Fibroblast of lung (primary cell): Measurements from ENCODE around the gene TMEM178A. TPM values are rescaled to one million over a fixed set of nuclear protein-coding genes. Genes with fewer than 3 reads are reported as not detected.

Experiments
- DNase-seq, 2 donors: peaks; one replicate each; pipeline versions ENCODE4 v3.0.0 to v3.0.0-alpha.2; 2010; ENCODE audit warnings: low read depth in 2 of 2
- H2AFZ ChIP-seq: 2 replicates; pipeline ENCODE4 v1.5.1; 2012; ENCODE audit warnings: low read length, control low read depth, inconsistent platforms
- H3K27ac ChIP-seq: 2 replicates; pipeline ENCODE4 v1.5.1; 2011; ENCODE audit warnings: low read length, control low read depth; ENCODE audit not compliant: insufficient read depth
- H3K27me3 ChIP-seq: 2 replicates; pipeline ENCODE4 v1.5.1; 2011; ENCODE audit warnings: mild to moderate bottlenecking, low read length; ENCODE audit not compliant: control insufficient read depth, insufficient read depth
- H3K36me3 ChIP-seq: 2 replicates; pipeline ENCODE4 v1.5.1; 2011; ENCODE audit warnings: low read length; ENCODE audit not compliant: control insufficient read depth, insufficient read depth
- H3K4me1 ChIP-seq: 2 replicates; pipeline ENCODE4 v1.5.1; 2011; ENCODE audit warnings: low read length; ENCODE audit not compliant: control insufficient read depth, insufficient read depth; ENCODE audit errors: extremely low read depth
- H3K4me2 ChIP-seq: 2 replicates; pipeline ENCODE4 v1.5.1; 2011; ENCODE audit warnings: low read length, control low read depth; ENCODE audit not compliant: insufficient read depth; ENCODE audit errors: extremely low read depth
- H3K4me3 ChIP-seq, 4 experiments: fragments of 200-600 bp in 1 of 4; sonication (generic) in 1 of 4; replicated peaks in 1 of 4; 2 replicates each; pipeline ENCODE4 v1.5.1; 2011 to 2016; ENCODE audit warnings: low read length in 4 of 4, low read depth in 3 of 4, mild to moderate bottlenecking in 3 of 4, control low read depth in 2 of 4, inconsistent platforms in 1 of 4, mixed read lengths in 1 of 4; ENCODE audit not compliant: insufficient read depth in 1 of 4; ENCODE audit errors: control extremely low read depth in 1 of 4
- H3K79me2 ChIP-seq: 2 replicates; pipeline ENCODE4 v1.5.1; 2012; ENCODE audit warnings: mild to moderate bottlenecking, low read length, inconsistent platforms; ENCODE audit not compliant: control insufficient read depth, insufficient read depth
- H3K9ac ChIP-seq: 2 replicates; pipeline ENCODE4 v1.5.1; 2011; ENCODE audit warnings: mild to moderate bottlenecking, low read length, control low read depth; ENCODE audit not compliant: insufficient read depth
- H3K9me3 ChIP-seq: 2 replicates; pipeline ENCODE4 v1.5.1; 2012; ENCODE audit warnings: low read depth, low read length; ENCODE audit not compliant: control insufficient read depth, insufficient read depth
- H4K20me1 ChIP-seq: 2 replicates; pipeline ENCODE4 v1.5.1; 2011; ENCODE audit warnings: low read length; ENCODE audit not compliant: control insufficient read depth, insufficient read depth; ENCODE audit errors: extremely low read depth
- EZH2 ChIP-seq: IDR thresholded peaks from 2 replicates; pipeline ENCODE4 v1.5.1; 2012; ENCODE audit warnings: low read length, control low read depth, mild to moderate bottlenecking; ENCODE audit errors: missing control alignments
- polyA plus RNA-seq, 2 donors: library from polyadenylated mRNA; depleted of rRNA in 1 of 2; stranded (reverse) in 1 of 2; unstranded in 1 of 2; fragments of >200 nt; gene quantifications; 2 replicates each; pipeline ENCODE4 v1.2.1, GENCODE V29; 2011 to 2012; ENCODE audit warnings: missing spikeins in 1 of 2
- total RNA-seq: library from RNA; depleted of rRNA; stranded (reverse); fragments of >200 nt; gene quantifications from 2 replicates; pipeline ENCODE4 v1.2.1, GENCODE V29; 2014
- TF ChIP-seq, protein P1 (sequence below), 2 donors: IDR thresholded peaks in 1 of 2; conservative IDR thresholded peaks in 1 of 2; 1 replicate in 1 of 2; 2 replicates in 1 of 2; pipeline ENCODE4 v1.5.1; 2011 to 2012; ENCODE audit warnings: low read length in 2 of 2, control low read depth in 1 of 2, inconsistent platforms in 1 of 2, low read depth in 1 of 2, mild to moderate bottlenecking in 1 of 2

Gene TMEM178A
- total and polyA plus RNA-seq, 2 donors (not counting 1 experiment from before 2014, with no cell fraction given), result 1.5 to 6.9 TPM

DNA sequence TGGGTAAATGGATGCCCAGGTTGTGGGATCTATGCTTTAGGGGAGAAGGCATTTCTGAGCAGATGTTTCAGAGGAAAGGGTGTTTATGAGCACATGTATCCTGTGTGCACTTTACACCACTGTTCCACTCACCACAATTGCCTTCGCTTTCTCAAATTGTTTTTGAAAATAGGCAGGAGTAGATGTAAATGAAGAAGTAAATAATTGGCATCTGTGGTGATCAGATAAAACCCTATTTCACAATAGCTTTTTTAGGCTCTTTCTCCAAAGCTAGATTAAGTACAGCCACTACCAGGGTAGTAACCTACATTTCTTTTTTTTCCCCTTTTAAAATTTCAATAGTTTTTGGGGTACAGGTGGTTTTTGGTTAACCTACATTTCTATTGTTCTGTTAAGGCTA lies 40.6 kb downstream of the TMEM178A start:
- TF ChIP-seq, protein P1, sequence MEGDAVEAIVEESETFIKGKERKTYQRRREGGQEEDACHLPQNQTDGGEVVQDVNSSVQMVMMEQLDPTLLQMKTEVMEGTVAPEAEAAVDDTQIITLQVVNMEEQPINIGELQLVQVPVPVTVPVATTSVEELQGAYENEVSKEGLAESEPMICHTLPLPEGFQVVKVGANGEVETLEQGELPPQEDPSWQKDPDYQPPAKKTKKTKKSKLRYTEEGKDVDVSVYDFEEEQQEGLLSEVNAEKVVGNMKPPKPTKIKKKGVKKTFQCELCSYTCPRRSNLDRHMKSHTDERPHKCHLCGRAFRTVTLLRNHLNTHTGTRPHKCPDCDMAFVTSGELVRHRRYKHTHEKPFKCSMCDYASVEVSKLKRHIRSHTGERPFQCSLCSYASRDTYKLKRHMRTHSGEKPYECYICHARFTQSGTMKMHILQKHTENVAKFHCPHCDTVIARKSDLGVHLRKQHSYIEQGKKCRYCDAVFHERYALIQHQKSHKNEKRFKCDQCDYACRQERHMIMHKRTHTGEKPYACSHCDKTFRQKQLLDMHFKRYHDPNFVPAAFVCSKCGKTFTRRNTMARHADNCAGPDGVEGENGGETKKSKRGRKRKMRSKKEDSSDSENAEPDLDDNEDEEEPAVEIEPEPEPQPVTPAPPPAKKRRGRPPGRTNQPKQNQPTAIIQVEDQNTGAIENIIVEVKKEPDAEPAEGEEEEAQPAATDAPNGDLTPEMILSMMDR (conservative IDR thresholded peaks at IDR 0.05 in 1 of 2, IDR thresholded peaks at IDR 0.05 in 1 of 2; ENCODE audit: low read depth in 1 of 2, low read length in 2 of 2), result no peak
- no peak for TF ChIP-seq EZH2
- DNase-seq, result no peak
- Histone ChIP-seq H2AFZ (no peak overlapping the region), H3K4me1 (no peaks in the 10 kb centered on the region), H3K27ac (no peak overlapping the region), H3K27me3 (no peaks in the 10 kb centered on the region), H3K36me3 (no peaks in the 10 kb centered on the region), H3K79me2 (no peaks in the 10 kb centered on the region), H3K4me3 (no peak overlapping the region), H3K9me3 (no peaks in the 10 kb centered on the region), H4K20me1 (no peaks in the 10 kb centered on the region), H3K4me2 (no peak overlapping the region), H3K9ac (no peak overlapping the region)

DNA sequence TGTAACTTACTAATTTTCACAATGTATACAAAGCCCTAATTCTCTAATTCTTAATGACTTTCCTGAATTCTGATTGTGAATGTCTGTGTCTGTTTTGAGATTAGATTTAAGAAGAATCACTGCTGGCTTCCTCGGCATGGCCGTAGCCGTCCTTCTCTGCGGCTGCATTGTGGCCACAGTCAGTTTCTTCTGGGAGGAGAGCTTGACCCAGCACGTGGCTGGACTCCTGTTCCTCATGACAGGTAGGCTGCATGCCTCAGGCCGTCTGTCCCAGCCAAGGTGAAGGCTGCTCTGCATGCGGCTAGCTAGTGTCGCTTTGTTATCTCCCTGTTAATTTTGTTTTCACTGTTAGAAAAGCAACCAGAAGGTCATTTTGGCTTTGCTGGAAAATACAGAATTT lies 41.2 kb downstream of the TMEM178A start:
- no peak overlapping the region for H3K4me2 ChIP-seq
- H4K20me1 ChIP-seq, result no peaks in the 10 kb centered on the region
- no peaks in the 10 kb centered on the region for H3K27me3 ChIP-seq
- H3K36me3 ChIP-seq, result no peaks in the 10 kb centered on the region
- no peak overlapping the region for H3K4me3 ChIP-seq
- no peak overlapping the region for H2AFZ ChIP-seq
- no peak overlapping the region for H3K27ac ChIP-seq
- TF ChIP-seq, protein P1 (conservative IDR thresholded peaks at IDR 0.05 in 1 of 2, IDR thresholded peaks at IDR 0.05 in 1 of 2; ENCODE audit: low read depth in 1 of 2, low read length in 2 of 2), result no peak
- no peak for TF ChIP-seq EZH2
- no peak for DNase-seq
- no peak overlapping the region for H3K9ac ChIP-seq
- H3K79me2 ChIP-seq, result no peaks in the 10 kb centered on the region
- no peaks in the 10 kb centered on the region for H3K9me3 ChIP-seq
- H3K4me1 ChIP-seq, result no peaks in the 10 kb centered on the region

DNA sequence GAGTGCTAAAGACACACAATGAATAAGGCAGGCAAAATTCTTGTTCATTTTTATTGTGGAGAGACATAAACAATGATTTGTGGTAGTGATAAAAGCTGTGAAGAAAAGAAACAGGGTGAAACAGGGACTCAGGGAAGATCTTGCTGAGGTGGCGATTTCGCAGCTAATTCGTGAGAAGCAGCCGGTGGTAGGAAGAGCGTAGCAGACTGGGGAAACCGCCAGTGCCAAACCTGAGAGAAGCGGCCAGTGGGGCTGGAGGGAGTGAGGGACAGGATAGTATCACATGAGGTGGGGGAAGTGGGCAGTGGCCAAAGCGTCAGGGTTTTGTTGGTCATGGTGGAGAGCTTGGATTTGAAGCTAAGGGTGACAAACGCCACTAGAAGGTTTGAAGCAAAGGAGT lies 42.3 kb downstream of the TMEM178A start:
- Histone ChIP-seq H3K79me2 (no peaks in the 10 kb centered on the region), H3K27me3 (no peaks in the 10 kb centered on the region), H3K36me3 (no peaks in the 10 kb centered on the region), H3K4me2 (no peak overlapping the region), H3K9me3 (no peaks in the 10 kb centered on the region), H3K4me3 (no peak overlapping the region), H3K4me1 (no peaks in the 10 kb centered on the region), H4K20me1 (no peaks in the 10 kb centered on the region), H3K27ac (no peak overlapping the region), H3K9ac (no peak overlapping the region), H2AFZ (no peak overlapping the region)
- no peak for DNase-seq
- TF ChIP-seq EZH2, result no peak
- TF ChIP-seq, protein P1 (conservative IDR thresholded peaks at IDR 0.05 in 1 of 2, IDR thresholded peaks at IDR 0.05 in 1 of 2; ENCODE audit: low read depth in 1 of 2, low read length in 2 of 2), result no peak
